WTC11 (cell line): Measurements from ENCODE around the gene ZNF718.

Experiments used
- ETV6 ChIP-seq: sonication (generic); formaldehyde crosslinking; IDR thresholded peaks from 2 replicates; pipeline ENCODE4 v1.8.1; 2022; ENCODE audit warnings: mild to moderate bottlenecking, missing genetic modification reagents
- HMGA2 ChIP-seq: fragments of 250-450 bp; sonication (Bioruptor Pico); IDR thresholded peaks from 2 replicates; pipeline ENCODE4 v1.4.0; 2021; ENCODE audit warnings: mild to moderate bottlenecking, moderate library complexity
- JUN ChIP-seq: sonication (generic); formaldehyde crosslinking; IDR thresholded peaks from 2 replicates; pipeline ENCODE4 v1.8.0; 2023; ENCODE audit warnings: mild to moderate bottlenecking, missing genetic modification reagents
- NFYB ChIP-seq: sonication (generic); formaldehyde crosslinking; conservative IDR thresholded peaks from 2 replicates; pipeline ENCODE4 v1.8.0; 2022; ENCODE audit warnings: low read depth, missing genetic modification reagents
- NR2C2 ChIP-seq: sonication (generic); formaldehyde crosslinking; IDR thresholded peaks from 2 replicates; pipeline ENCODE4 v1.8.0; 2022; ENCODE audit warnings: mild to moderate bottlenecking, missing genetic modification reagents
- RELA ChIP-seq: sonication (generic); formaldehyde crosslinking; IDR thresholded peaks from 2 replicates; pipeline ENCODE4 v1.8.1; 2022; ENCODE audit warnings: missing genetic modification reagents, mild to moderate bottlenecking, borderline replicate concordance
- STAT6 ChIP-seq: sonication (generic); formaldehyde crosslinking; conservative IDR thresholded peaks from 2 replicates; pipeline ENCODE4 v1.8.1; 2023; ENCODE audit warnings: mild to moderate bottlenecking, low read depth, missing genetic modification reagents, moderate library complexity
- ZNF423 ChIP-seq: fragments of 250-450 bp; sonication (Bioruptor Pico); IDR thresholded peaks from 2 replicates; pipeline ENCODE4 v2.1.2; 2022; ENCODE audit warnings: mild to moderate bottlenecking, moderate library complexity
- TF ChIP-seq, protein P1 (sequence below): fragments of 200-600 bp; IDR thresholded peaks from 2 replicates; pipeline ENCODE4 v1.8.0; 2022; ENCODE audit warnings: antibody characterized with exemption

- no peak for TF ChIP-seq ETV6 (CRISPR knock-in tag)
- no peak for TF ChIP-seq NR2C2
- TF ChIP-seq, protein P1, sequence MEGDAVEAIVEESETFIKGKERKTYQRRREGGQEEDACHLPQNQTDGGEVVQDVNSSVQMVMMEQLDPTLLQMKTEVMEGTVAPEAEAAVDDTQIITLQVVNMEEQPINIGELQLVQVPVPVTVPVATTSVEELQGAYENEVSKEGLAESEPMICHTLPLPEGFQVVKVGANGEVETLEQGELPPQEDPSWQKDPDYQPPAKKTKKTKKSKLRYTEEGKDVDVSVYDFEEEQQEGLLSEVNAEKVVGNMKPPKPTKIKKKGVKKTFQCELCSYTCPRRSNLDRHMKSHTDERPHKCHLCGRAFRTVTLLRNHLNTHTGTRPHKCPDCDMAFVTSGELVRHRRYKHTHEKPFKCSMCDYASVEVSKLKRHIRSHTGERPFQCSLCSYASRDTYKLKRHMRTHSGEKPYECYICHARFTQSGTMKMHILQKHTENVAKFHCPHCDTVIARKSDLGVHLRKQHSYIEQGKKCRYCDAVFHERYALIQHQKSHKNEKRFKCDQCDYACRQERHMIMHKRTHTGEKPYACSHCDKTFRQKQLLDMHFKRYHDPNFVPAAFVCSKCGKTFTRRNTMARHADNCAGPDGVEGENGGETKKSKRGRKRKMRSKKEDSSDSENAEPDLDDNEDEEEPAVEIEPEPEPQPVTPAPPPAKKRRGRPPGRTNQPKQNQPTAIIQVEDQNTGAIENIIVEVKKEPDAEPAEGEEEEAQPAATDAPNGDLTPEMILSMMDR: no peak
- no peak for TF ChIP-seq HMGA2 (CRISPR knock-in tag)
- TF ChIP-seq RELA (CRISPR knock-in tag): no peak
- no peak for TF ChIP-seq ZNF423 (CRISPR knock-in tag)
- no peak for TF ChIP-seq JUN (CRISPR knock-in tag)
- no peak for TF ChIP-seq NFYB (CRISPR knock-in tag)
- no peak for TF ChIP-seq STAT6 (CRISPR knock-in tag)
Observed at GRCh38 chr4:125091-125771, 930 bp downstream of the ZNF718 start.
